HG03064 (cell line): ENCODE data around the gene VWA1.
"Not testable (repeated sequence)": the region's sequence is repeated elsewhere in the genome, so short reads cannot be mapped to it uniquely, and the experiment has no call there.

Experiments
- ATAC-seq: cut with Tn5 transposase; IDR thresholded peaks from one replicate; pipeline ENCODE4 v1.9.1; 2021; ENCODE audit warnings: low read depth; ENCODE audit not compliant: unreplicated experiment

VWA1 gene

GRCh38 chr1:1476011-1476410 is 40.5 kb downstream of the VWA1 start:
- ATAC-seq, result not testable (repeated sequence)

GRCh38 chr1:1477206-1477605 is 41.7 kb downstream of the VWA1 start:
- ATAC-seq, result no peak

GRCh38 chr1:1479547-1480487 is 44.3 kb downstream of the VWA1 start:
- ATAC-seq, result no peak

- ATAC-seq, result not testable (repeated sequence)
Measured at GRCh38 chr1:1480488-1480867, 45.0 kb downstream of the VWA1 start.

GRCh38 chr1:1481811-1482210 is 46.3 kb downstream of the VWA1 start:
- ATAC-seq, result not testable (repeated sequence)

GRCh38 chr1:1482856-1483255 is 47.4 kb downstream of the VWA1 start:
- ATAC-seq, result no peak

GRCh38 chr1:1483714-1484113 is 48.2 kb downstream of the VWA1 start:
- ATAC-seq, result no peak

- ATAC-seq, result not testable (repeated sequence)
Measured at GRCh38 chr1:1484976-1485750, 49.7 kb downstream of the VWA1 start.

GRCh38 chr1:1485755-1486317 is 50.3 kb downstream of the VWA1 start:
- ATAC-seq, result not testable (repeated sequence)

GRCh38 chr1:1487701-1488100 is 52.2 kb downstream of the VWA1 start:
- no peak for ATAC-seq

- ATAC-seq, result no peak
Measured at GRCh38 chr1:1489231-1489630, 53.7 kb downstream of the VWA1 start.

GRCh38 chr1:1489861-1490260 is 54.4 kb downstream of the VWA1 start:
- no peak for ATAC-seq

GRCh38 chr1:1490633-1491230 is 55.2 kb downstream of the VWA1 start:
- no peak for ATAC-seq

GRCh38 chr1:1491601-1492000 is 56.1 kb downstream of the VWA1 start:
- ATAC-seq, result no peak
